ENCODE data around the gene RLF. TPM values are rescaled to one million over a fixed set of nuclear protein-coding genes. Genes with fewer than 3 reads are reported as not detected.

The RLF gene
- total and polyA plus RNA-seq, 10 of the 15 experiments (the other 5 are each of a cell fraction or from before 2014, with no cell fraction given) = 2.0 to 19.8 (median 8.7) TPM

DNA sequence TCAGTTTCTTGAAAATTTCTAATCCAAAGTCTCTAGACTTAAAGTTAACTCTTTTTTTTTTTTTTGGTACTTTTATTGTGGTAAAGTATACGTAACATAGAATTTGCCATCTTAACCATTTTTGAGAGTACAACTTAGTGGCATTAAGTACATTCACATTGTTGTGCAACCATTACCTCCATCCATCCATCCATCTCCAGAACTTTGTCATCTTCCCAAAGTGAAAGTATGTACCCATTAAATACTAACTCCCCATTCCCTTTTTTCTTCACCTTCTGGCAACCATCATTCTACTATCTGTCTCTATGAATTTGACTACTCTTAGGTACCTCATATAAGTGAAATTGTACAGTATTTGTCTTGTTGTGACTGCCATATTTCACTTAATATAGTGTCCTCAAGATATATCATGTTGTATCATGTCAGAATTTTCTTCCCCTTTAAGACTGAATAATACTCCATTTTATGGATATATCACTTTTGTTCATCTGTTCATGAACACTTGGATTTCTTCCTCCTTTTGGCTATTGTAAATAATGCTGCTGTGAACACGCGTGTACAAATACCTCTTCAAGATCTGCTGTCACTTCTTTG is 18.4 kb downstream of the RLF start:
- WGBS (ENCODE audit: insufficient coverage, insufficient replicate concordance, low lambda C conversion rate, missing lambda C conversion rate) = 100% methylated on average over 3 of the region's 3 CpGs
- intact Hi-C loops (cut with micrococcal nuclease; ENCODE audit: unreplicated experiment) = no loop called here
- H4K20me1 ChIP-seq (ENCODE audit: control insufficient read depth, insufficient read depth) = no peaks in the 10 kb centered on the region; the same call in none of the 2 replicates
- BruUV-seq (replicated peaks) = no TSS peak
- H3K36me3 ChIP-seq (ENCODE audit: control insufficient read depth in 2 of 2, insufficient read depth in 2 of 2, low read length in 1 of 2) = peaks cover 0 to 3% of the 10 kb centered on the region in 2 experiments; a peak in 1 of 4 replicates
- H3K4me1 ChIP-seq (ENCODE audit: control insufficient read depth, insufficient read depth, low read length) = peaks cover 6% of the 10 kb centered on the region
- no peak overlapping the region for H3K4me2 ChIP-seq (ENCODE audit: control insufficient read depth, insufficient read depth)
- CTCF ChIA-PET = interaction anchor here (1.3 to 2.0 kb wide), 4 partner anchors 13 to 159 kb away, joined by 3 to 8 read pairs (median 4); no protein-coding TSS in a partner anchor
- ATAC-seq (no peak), DNase-seq (ENCODE audit: low read depth, low spot score) (no peak), FAIRE-seq (no peak)
- no peak overlapping the region for H3K9ac ChIP-seq (ENCODE audit: control insufficient read depth, insufficient read depth, low read length)
- no peaks in the 10 kb centered on the region for H3K27me3 ChIP-seq (replicated peaks in 1 of 2; ENCODE audit: control insufficient read depth in 2 of 2, insufficient read depth in 2 of 2, low read length in 1 of 2)
- POLR2A ChIA-PET = no interaction called here
- no peak for TF ChIP-seq SREBF2 (IDR thresholded peaks at IDR 0.05; ENCODE audit: low read length)
- no peak for TF ChIP-seq IKZF2 (IDR thresholded peaks at IDR 0.05)
- TF ChIP-seq ZBTB11 (CRISPR knock-in tag; IDR thresholded peaks at IDR 0.05) = no peak
- H3K9me3 ChIP-seq (replicated peaks; ENCODE audit: control insufficient read depth, insufficient read depth, low read length) = no peaks in the 10 kb centered on the region; the same call in 2 of the 3 replicates
- SMC1A ChIA-PET (ENCODE audit: uncharacterized antibody, unreplicated experiment) = interaction anchor here (1.8 kb wide), 1 partner anchor 27 kb away, joined by 6 read pairs; no protein-coding TSS in a partner anchor
- in situ Hi-C loops (cut with MboI) = no loop called here
- no peak overlapping the region for H3K4me3 ChIP-seq
- RAD21 ChIA-PET (ENCODE audit: unreplicated experiment) = no interaction called here
- H2AFZ ChIP-seq (ENCODE audit: control insufficient read depth, low read depth, low read length) = no peak overlapping the region
- peaks cover 78% of the 10 kb centered on the region for H3K79me2 ChIP-seq (ENCODE audit: control insufficient read depth, insufficient read depth, low read length)
- H3K27ac ChIP-seq (ENCODE audit: control insufficient read depth, insufficient read depth) = no peak overlapping the region

All from GM12878 (cell line).